MCF 10A (cell line): ENCODE results near the gene STAC3. TPM values are rescaled to one million over a fixed set of nuclear protein-coding genes. Genes with fewer than 3 reads are reported as not detected.
A peak's percentile ranks its signal among the peaks of the same experiment; 100 is the strongest.
"Not testable (repeated sequence)": the region's sequence is repeated elsewhere in the genome, so short reads cannot be mapped to it uniquely, and the experiment has no call there.

Source experiments
- Bru-seq: library from RNA; stranded (reverse); fragments of 400-500 nt; gene quantifications from one replicate; lab custom pipeline; 2021; lab: Mats Ljungman, UMichigan
- BruChase-seq, 2 experiments: library from RNA; stranded (reverse); fragments of 400-500 nt; gene quantifications; one replicate each; lab custom pipeline; 2021; lab: Mats Ljungman, UMichigan
- BruUV-seq: library from RNA; stranded (reverse); fragments of 400-500 nt; replicated peaks from 2 replicates; lab custom pipeline; 2021; lab: Mats Ljungman, UMichigan
- CTCF ChIA-PET: fragments of 300-600 bp; sonication (Branson Sonifier 250); formaldehyde crosslinking; extraction: SDS; loops from one replicate; lab custom pipeline; 2021; ENCODE audit warnings: antibody characterized with exemption, inconsistent platforms; lab: Yijun Ruan, JAX
- POLR2A ChIA-PET: fragments of 300-600, 350-650 bp; sonication (Branson Sonifier 250); formaldehyde crosslinking; extraction: SDS; loops from one replicate; lab custom pipeline; 2020; ENCODE audit warnings: antibody characterized with exemption, inconsistent platforms; lab: Yijun Ruan, JAX
- DNase-seq: peaks from one replicate; pipeline ENCODE4 v3.0.0-alpha.2; 2018; ENCODE audit not compliant: unreplicated experiment
- H3K27ac Mint-ChIP-seq: one replicate; pipeline ENCODE4 v1.8.0; 2022; ENCODE audit warnings: mild to moderate bottlenecking, low read depth, mixed read lengths; ENCODE audit not compliant: unreplicated experiment
- H3K27me3 Mint-ChIP-seq: one replicate; pipeline ENCODE4 v1.8.0; 2022; ENCODE audit warnings: mixed read lengths; ENCODE audit not compliant: insufficient read depth, unreplicated experiment
- H3K36me3 Mint-ChIP-seq: one replicate; pipeline ENCODE4 v1.8.0; 2022; ENCODE audit warnings: mild to moderate bottlenecking, moderate library complexity, mixed read lengths; ENCODE audit not compliant: insufficient read depth, unreplicated experiment
- H3K4me1 Mint-ChIP-seq: one replicate; pipeline ENCODE4 v1.8.0; 2022; ENCODE audit warnings: mixed read lengths; ENCODE audit not compliant: insufficient read depth, unreplicated experiment
- H3K4me3 Mint-ChIP-seq: one replicate; pipeline ENCODE4 v1.8.0; 2022; ENCODE audit warnings: mild to moderate bottlenecking, moderate library complexity, mixed read lengths; ENCODE audit not compliant: unreplicated experiment
- H3K9me3 Mint-ChIP-seq: one replicate; pipeline ENCODE4 v1.8.0; 2022; ENCODE audit warnings: mixed read lengths; ENCODE audit not compliant: unreplicated experiment
- CTCF ChIP-seq: fragments of 200-600 bp; IDR thresholded peaks from one replicate; pipeline ENCODE4 v1.8.0; 2022; ENCODE audit warnings: antibody characterized with exemption, mild to moderate bottlenecking; ENCODE audit not compliant: unreplicated experiment
- intact Hi-C: fragments of 100-400 bp; cut with micrococcal nuclease; formaldehyde crosslinking; loops from 2 replicates; pipeline ENCODE4 v1.14.1; 2022
- long read RNA-seq: library from polyadenylated mRNA; stranded (forward); transcript quantifications from one replicate; pipeline ENCODE4 v2.0.0, GENCODE V29; 2022
- total RNA-seq: library from RNA; stranded (reverse); gene quantifications from 2 replicates; pipeline ENCODE4 v1.2.3, GENCODE V29; 2022

Gene STAC3
- total RNA-seq (2.5 and 2.8 TPM in 2 replicates), Bru-seq, nascent RNA (percentile 51 among the genes with signal in this experiment), BruChase-seq, experiment 1, labeled RNA remaining after a 6-hour chase (percentile 53 among the genes with signal in this experiment), BruChase-seq, experiment 2, labeled RNA remaining after a 2-hour chase (percentile 57 among the genes with signal in this experiment)
- long read RNA-seq, partial matches to known transcripts = 0 of 6 reads
- long read RNA-seq, other reads (novel, unspliced or antisense) = 6 of 6 reads

GRCh38 chr12:57250956-57251355 is at the start of gene STAC3:
STAC3 (minus strand) TSS chr12:57251187; CDS start chr12:57249636, 1,551 bp downstream.
- Mint-ChIP-seq H3K36me3 (peaks cover 10% of the 10 kb centered on the region), H3K27me3 (no peaks in the 10 kb centered on the region), H3K4me1 (no peaks in the 10 kb centered on the region), H3K27ac (no peak within 1 kb of the TSS), H3K9me3 (no peaks in the 10 kb centered on the region), H3K4me3 (no peak within 1 kb of the TSS)
- TF ChIP-seq CTCF = no peak
- no peak for DNase-seq
- CTCF ChIA-PET = interaction anchor here (0.5 to 2.4 kb wide), 7 partner anchors 13 to 333 kb away, joined by 3 to 12 read pairs (median 5); partner anchors contain the start of gene INHBE
- BruUV-seq = no TSS peak
- intact Hi-C loops = no loop called here
- POLR2A ChIA-PET = interaction anchor here (0.7 kb wide), 1 partner anchor 182 kb away, joined by 4 read pairs; no protein-coding TSS in a partner anchor

DNA sequence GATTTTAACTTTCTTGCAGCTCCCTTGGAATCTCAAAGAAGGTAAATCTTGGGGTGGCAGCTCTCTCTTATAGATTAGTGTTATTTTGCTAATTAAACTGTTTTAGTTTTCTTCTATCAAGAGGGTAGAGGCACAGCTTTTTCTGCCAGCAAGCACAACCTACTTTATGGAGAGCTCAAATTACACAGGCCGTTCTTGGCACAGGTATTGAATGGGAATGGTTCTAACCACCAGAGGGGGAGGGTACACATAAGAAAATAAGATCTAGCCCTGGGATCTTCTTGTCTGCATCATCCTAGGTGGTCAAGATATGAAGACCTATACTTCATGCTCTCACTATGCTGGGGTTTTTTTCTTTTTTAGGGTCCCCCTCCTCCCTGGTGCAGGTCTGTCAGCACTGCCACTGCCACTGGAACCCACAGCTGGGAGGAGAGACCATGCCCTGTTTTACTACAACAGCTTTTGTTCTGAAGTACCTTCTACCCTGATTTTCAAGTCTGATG is 48.6 kb upstream of the STAC3 start:
- DNase-seq = peak; percentile 32
- no peak overlapping the region for H3K4me3 Mint-ChIP-seq
- ChIA-PET CTCF (interaction anchor here (0.6 to 7.8 kb wide), 3 partner anchors 36 to 155 kb away, joined by 3 to 63 read pairs (median 6); partner anchors contain the start of gene INHBE), POLR2A (no interaction called here)
- H3K27me3 Mint-ChIP-seq = no peaks in the 10 kb centered on the region
- no peak for TF ChIP-seq CTCF
- no peaks in the 10 kb centered on the region for H3K9me3 Mint-ChIP-seq
- no TSS peak for BruUV-seq
- H3K27ac Mint-ChIP-seq = no peak overlapping the region
- H3K4me1 Mint-ChIP-seq = no peaks in the 10 kb centered on the region
- intact Hi-C loops = no loop called here
- peaks cover 91% of the 10 kb centered on the region for H3K36me3 Mint-ChIP-seq

DNA sequence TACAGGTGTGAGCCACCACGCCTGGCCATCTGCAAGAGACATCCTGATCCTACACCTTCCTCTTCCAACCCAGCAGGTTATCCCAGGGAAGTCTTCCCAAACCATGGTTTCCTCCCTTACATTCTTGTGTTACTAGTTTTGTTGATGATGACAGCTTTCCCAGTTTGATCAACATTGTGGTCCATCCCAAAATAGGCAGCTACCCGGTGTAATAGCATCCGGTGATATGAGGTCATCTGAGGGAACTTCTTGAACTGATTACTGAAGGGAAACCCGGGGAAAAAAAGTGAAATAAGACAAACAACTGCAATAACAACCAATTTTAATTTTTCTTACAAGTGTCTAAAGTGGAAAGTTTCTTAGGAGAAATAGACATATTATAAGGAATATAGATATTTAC is 45.3 kb upstream of the STAC3 start:
- no peak overlapping the region for H3K4me3 Mint-ChIP-seq
- POLR2A ChIA-PET = interaction anchor here (0.6 to 0.7 kb wide), 2 partner anchors 22 to 134 kb away, joined by 3 read pairs; no protein-coding TSS in a partner anchor

DNA sequence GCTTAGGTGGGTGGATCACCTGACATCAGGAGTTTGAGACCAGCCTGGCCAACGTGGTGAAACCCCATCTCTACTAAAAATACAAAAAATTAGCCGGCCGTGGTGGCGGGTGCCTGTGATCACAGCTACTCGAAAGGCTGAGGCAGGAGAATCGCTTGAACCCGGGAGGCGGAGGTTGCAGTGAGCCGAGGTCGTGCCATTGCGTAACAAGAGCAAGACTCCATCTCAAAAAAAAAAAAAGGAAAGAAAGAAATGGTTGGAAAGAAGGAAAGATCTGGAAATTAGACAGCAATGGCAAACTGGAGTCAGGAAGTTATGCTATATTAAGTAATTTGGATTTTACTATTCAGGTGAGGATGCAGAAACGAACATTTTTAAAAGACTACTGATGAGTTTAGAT is 31.1 kb upstream of the STAC3 start:
- H3K27ac Mint-ChIP-seq, H3K27me3 Mint-ChIP-seq, BruUV-seq, H3K4me3 Mint-ChIP-seq, H3K9me3 Mint-ChIP-seq, intact Hi-C loops, DNase-seq: not testable (repeated sequence)
- CTCF ChIA-PET = interaction anchor here (0.6 to 0.7 kb wide), 2 partner anchors 11 to 49 kb away, joined by 4 read pairs; no protein-coding TSS in a partner anchor
- POLR2A ChIA-PET = interaction anchor here (0.6 kb wide), 1 partner anchor 102 kb away, joined by 3 read pairs; no protein-coding TSS in a partner anchor
- H3K4me1 Mint-ChIP-seq = peaks cover 14% of the 10 kb centered on the region
- H3K36me3 Mint-ChIP-seq = peaks cover 74% of the 10 kb centered on the region

More for the DNA sequence above, 45.3 kb upstream of the STAC3 start:
- DNase-seq = no peak
- H3K4me1 Mint-ChIP-seq = no peaks in the 10 kb centered on the region
- intact Hi-C loops = no loop called here
- no peak for TF ChIP-seq CTCF
- no peak overlapping the region for H3K27ac Mint-ChIP-seq
- H3K36me3 Mint-ChIP-seq = peaks cover 80% of the 10 kb centered on the region
- CTCF ChIA-PET = interaction anchor here (2.5 kb wide), 1 partner anchor 11 kb away, joined by 7 read pairs; no protein-coding TSS in a partner anchor
- no peaks in the 10 kb centered on the region for H3K9me3 Mint-ChIP-seq
- no TSS peak for BruUV-seq
- H3K27me3 Mint-ChIP-seq = no peaks in the 10 kb centered on the region
